ENCODE measurements around the gene ARSI.

Gene ARSI

DNA sequence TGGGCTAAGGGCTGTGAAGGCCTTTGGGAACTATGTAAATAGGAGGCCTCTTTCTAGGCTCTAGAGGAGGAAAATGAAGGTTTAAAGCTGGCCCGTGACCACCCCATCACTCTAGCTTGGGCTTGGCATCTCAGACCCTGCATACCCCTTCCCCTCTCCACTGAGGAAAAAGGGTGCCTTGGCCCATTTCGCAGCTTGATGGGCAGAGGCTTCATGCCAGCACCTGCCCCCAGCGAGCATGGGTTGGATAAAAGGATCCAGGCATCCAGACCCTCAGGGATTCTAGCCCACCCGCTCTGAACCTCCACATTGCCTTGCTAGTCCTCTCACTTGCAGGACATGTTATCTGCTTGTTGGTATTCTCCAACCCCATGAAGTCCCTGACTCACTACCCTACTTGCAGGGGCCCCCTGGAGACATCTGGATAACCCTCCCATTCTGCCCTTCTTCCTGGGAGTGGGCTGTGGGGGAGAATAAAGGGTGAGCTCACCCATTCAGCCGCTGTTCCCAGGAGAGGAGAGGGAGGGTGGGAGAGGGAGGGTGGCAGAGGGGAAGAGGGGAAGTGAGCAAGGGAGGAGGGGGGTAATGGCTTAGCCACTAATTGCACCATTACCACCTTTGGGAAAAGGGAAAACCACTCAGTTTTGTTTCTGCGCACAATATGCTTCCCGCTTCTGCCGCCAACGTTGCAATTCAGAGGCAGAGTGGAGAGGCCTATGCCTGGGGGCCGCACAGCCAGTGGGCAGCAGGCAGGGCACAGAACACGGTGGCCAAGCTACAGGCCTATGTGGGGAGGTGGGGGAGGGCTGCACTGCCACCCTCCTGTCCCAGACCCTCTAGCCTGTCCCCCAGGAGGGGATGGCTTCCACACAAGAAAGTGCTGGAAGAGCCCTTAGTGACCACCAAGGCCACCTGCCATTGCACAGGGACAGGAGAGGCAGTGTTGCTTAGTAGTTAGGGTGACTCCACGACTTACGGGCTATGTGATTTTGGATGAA is 11.0 kb downstream of the ARSI start:
- in situ Hi-C loops (cut with MboI; ENCODE audit: low pct_unique_long_range_greater_than_20kb, low sequenced_read_pairs, unreplicated experiment), result no loop called here
- DNase-seq (ENCODE audit: low spot score), result no peak
- TF ChIP-seq, protein P1, sequence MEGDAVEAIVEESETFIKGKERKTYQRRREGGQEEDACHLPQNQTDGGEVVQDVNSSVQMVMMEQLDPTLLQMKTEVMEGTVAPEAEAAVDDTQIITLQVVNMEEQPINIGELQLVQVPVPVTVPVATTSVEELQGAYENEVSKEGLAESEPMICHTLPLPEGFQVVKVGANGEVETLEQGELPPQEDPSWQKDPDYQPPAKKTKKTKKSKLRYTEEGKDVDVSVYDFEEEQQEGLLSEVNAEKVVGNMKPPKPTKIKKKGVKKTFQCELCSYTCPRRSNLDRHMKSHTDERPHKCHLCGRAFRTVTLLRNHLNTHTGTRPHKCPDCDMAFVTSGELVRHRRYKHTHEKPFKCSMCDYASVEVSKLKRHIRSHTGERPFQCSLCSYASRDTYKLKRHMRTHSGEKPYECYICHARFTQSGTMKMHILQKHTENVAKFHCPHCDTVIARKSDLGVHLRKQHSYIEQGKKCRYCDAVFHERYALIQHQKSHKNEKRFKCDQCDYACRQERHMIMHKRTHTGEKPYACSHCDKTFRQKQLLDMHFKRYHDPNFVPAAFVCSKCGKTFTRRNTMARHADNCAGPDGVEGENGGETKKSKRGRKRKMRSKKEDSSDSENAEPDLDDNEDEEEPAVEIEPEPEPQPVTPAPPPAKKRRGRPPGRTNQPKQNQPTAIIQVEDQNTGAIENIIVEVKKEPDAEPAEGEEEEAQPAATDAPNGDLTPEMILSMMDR (IDR thresholded peaks at IDR 0.05; ENCODE audit: extremely low read depth, insufficient read depth, missing control alignments), result no peak

DNA sequence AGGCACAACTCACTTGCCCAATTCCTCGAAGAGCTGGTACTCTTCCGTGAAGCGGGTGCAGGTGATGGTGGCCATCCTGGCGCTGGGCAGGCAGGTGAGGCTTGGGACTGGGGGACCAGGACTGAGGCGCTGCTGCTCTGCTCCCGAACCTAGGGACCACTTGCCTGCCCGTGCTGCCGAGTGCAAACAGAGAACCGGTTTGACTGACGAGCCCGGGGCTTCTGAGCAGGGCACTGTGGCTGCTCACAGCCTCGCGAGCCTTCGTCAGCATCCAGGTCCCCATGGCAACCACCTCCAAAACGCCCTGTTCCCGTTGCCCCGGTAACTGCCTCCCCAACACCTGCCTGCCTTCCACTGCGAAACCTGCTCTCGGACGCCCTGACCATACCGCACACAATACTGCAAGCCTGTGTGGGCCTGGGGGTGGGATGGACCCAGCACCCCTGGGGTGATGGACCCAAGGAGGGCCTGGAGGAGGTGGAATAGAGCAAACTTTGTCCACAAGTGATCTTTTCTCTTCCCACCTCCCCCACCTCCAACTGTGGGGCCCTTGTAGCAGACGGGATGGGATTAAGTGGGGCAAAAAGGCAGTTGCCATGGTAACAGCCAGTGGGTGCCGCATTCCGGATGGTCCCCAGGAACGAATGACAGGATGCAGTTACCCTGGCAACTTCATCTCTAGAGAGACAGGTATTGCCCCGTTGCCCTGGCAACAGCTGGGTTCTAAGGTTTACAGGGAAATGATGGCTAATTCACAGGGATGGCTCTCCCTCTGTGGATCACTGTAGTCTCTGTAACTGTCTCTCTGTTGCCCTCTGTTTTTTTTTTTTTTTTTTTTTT is 12.9 kb downstream of the ARSI start, which contains the start of gene CAMK2A:
CAMK2A (minus strand) TSS at position 223 of the 840 bp plus-strand sequence; CDS start at position 75, 148 bp downstream.
- in situ Hi-C loops (cut with MboI; ENCODE audit: low pct_unique_long_range_greater_than_20kb, low sequenced_read_pairs, unreplicated experiment), result no loop called here
- TF ChIP-seq, protein P1 (IDR thresholded peaks at IDR 0.05; ENCODE audit: extremely low read depth, insufficient read depth, missing control alignments), result no peak

DNA sequence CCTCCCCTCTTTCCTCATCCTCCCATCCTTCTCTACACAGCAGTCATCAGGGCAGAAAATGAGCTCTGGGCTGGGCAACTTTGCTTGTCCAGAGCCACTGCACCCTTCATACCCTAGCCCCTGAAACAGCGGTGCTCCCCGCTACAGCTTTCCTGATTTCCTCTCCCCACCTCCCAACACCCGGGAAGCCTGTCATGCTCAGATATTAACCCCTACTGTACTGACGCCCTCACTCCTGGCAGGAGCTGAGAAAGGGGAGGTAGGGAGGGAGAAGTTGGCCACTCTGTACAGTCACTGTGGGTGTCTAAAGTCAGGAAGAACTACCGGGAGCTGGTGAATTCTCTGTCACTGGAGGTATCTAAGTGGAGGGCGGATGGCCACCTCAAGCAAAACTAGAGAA is 13.9 kb downstream of the ARSI start:
- DNase-seq (ENCODE audit: low spot score), result no peak
- in situ Hi-C loops (cut with MboI; ENCODE audit: low pct_unique_long_range_greater_than_20kb, low sequenced_read_pairs, unreplicated experiment), result no loop called here

More for the DNA sequence above, 12.9 kb downstream of the ARSI start, which contains the start of gene CAMK2A:
- DNase-seq (ENCODE audit: low spot score), result no peak

DNA sequence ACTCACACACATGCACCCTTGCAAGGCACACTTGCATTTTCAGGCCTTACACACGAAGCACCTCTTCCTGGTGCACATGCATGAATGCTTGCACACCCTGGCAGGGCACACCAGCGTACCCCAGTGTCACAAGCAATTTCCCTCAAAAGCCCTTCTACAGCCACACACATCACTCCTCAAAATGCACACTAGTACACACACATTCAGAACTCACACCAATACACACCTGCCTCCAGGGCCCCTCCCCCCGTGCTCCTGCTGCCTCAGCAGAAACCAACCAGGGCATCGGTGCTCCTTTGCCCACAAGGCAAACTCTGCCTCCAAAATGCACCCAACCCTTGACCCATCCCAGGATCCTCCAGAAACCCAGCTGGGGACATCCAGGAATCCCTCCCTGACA is 14.3 kb downstream of the ARSI start:
- in situ Hi-C loops (cut with MboI; ENCODE audit: low pct_unique_long_range_greater_than_20kb, low sequenced_read_pairs, unreplicated experiment), result no loop called here

More for the DNA sequence above, 13.9 kb downstream of the ARSI start:
- TF ChIP-seq, protein P1 (IDR thresholded peaks at IDR 0.05; ENCODE audit: extremely low read depth, insufficient read depth, missing control alignments), result no peak

DNA sequence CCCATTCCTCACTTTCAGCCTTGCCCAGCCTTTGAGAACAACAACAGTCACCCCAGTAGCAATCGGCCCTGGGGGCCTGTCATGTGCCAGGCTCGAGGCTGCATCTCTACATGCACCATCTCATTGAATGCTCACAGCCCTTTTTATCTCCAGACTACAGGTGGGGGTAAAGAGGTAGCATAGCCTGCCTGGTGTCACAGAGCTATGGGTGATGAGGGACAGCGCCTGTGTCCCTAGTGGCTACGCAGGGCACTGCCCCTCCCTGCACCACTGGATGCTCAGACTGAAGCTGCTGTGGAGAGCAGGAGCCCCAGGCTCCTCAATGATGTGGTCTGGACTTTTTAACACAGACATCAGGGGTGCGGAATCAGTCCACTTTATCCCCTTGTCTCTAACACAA is 15.9 kb downstream of the ARSI start:
- no peak for DNase-seq (ENCODE audit: low spot score)
- in situ Hi-C loops (cut with MboI; ENCODE audit: low pct_unique_long_range_greater_than_20kb, low sequenced_read_pairs, unreplicated experiment), result no loop called here
- TF ChIP-seq, protein P1 (IDR thresholded peaks at IDR 0.05; ENCODE audit: extremely low read depth, insufficient read depth, missing control alignments), result no peak

More for the DNA sequence above, 14.3 kb downstream of the ARSI start:
- no peak for DNase-seq (ENCODE audit: low spot score)
- TF ChIP-seq, protein P1 (IDR thresholded peaks at IDR 0.05; ENCODE audit: extremely low read depth, insufficient read depth, missing control alignments), result no peak

DNA sequence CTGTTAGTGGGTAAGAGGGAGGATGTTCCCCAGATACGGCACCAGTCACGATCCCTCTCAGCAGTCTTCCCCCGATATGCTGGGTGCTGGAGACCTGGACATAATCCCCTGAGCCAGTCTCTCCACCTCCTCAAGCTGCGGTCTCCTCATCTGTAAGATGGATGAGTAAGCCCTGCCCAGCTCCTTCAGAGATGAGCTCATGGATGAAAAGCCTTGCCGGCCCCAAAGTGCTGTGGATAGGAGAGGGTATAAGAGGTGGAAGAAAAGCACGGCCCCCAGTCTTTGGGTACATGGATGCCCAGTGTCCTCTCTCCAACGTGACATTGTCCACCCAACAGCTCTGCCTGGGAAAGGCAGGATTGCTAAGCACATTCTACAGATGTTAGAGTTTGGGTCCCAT is 17.6 kb downstream of the ARSI start:
- no peak for DNase-seq (ENCODE audit: low spot score)
- TF ChIP-seq, protein P1 (IDR thresholded peaks at IDR 0.05; ENCODE audit: extremely low read depth, insufficient read depth, missing control alignments), result no peak
- in situ Hi-C loops (cut with MboI; ENCODE audit: low pct_unique_long_range_greater_than_20kb, low sequenced_read_pairs, unreplicated experiment), result no loop called here

Measured in GM13977 (cell line).